SK-N-SH (cell line): ENCODE data around the gene MYO16. TPM values are rescaled to one million over a fixed set of nuclear protein-coding genes. Genes with fewer than 3 reads are reported as not detected.

ENCODE experiments used
- CTCF ChIA-PET: fragments of 300-600, 350-600 bp; formaldehyde crosslinking; extraction: SDS; loops from one replicate; lab custom pipeline; 2021; lab: Yijun Ruan, JAX
- POLR2A ChIA-PET: fragments of 350-600 bp; sonication (Branson Sonifier 250); formaldehyde crosslinking; extraction: SDS; loops from one replicate; lab custom pipeline; 2020; ENCODE audit warnings: antibody characterized with exemption, inconsistent platforms; lab: Yijun Ruan, JAX
- DNase-seq: peaks from one replicate; pipeline ENCODE4 v3.0.0; 2012
- H2AFZ ChIP-seq: fragments of 200-600 bp; sonication (generic); 2 replicates; pipeline ENCODE4 v1.8.1; 2016; ENCODE audit warnings: antibody characterized with exemption, mild to moderate bottlenecking, low read depth
- H3F3A ChIP-seq: fragments of 200-600 bp; sonication (generic); replicated peaks from 2 replicates; pipeline ENCODE3; 2016; ENCODE audit warnings: antibody characterized with exemption, mild to moderate bottlenecking; ENCODE audit not compliant: insufficient read depth
- H3K27ac ChIP-seq, 2 experiments: fragments of 200-500 bp in 1 of 2; fragments of 200-600 bp in 1 of 2; sonication (Bioruptor generic) in 1 of 2; sonication (generic), shearing (Covaris generic) in 1 of 2; 2 replicates each; pipeline versions ENCODE4 v1.5.1 to v1.6.1; 2014 to 2016; ENCODE audit warnings: low read depth in 2 of 2, inconsistent platforms in 1 of 2, low read length in 1 of 2, mild to moderate bottlenecking in 1 of 2, mixed read lengths in 1 of 2
- H3K27me3 ChIP-seq: fragments of 200-600 bp; sonication (generic), shearing (Covaris generic); 2 replicates; pipeline ENCODE4 v1.6.1; 2016; ENCODE audit warnings: mixed run types; ENCODE audit not compliant: insufficient read depth
- H3K36me3 ChIP-seq, 2 experiments: fragments of 200-500 bp in 1 of 2; fragments of 200-600 bp in 1 of 2; sonication (Bioruptor generic) in 1 of 2; sonication (generic) in 1 of 2; replicated peaks in 1 of 2; 2 replicates each; pipeline versions ENCODE3 to v1.5.1; 2014 to 2016; ENCODE audit warnings: low read length in 1 of 2, mild to moderate bottlenecking in 1 of 2; ENCODE audit not compliant: insufficient read depth in 2 of 2, control insufficient read depth in 1 of 2
- H3K4me1 ChIP-seq, 2 experiments: fragments of 200-500 bp in 1 of 2; fragments of 200-600 bp in 1 of 2; sonication (Bioruptor generic) in 1 of 2; sonication (generic), shearing (Covaris generic) in 1 of 2; 2 replicates each; pipeline versions ENCODE4 v1.5.1 to v1.6.1; 2014 to 2016; ENCODE audit warnings: low read depth in 1 of 2, low read length in 1 of 2, mixed run types in 1 of 2; ENCODE audit not compliant: insufficient read depth in 2 of 2, control insufficient read depth in 1 of 2
- H3K4me2 ChIP-seq: fragments of 200-600 bp; sonication (generic), shearing (Covaris generic); 2 replicates; pipeline ENCODE4 v1.6.1; 2017; ENCODE audit warnings: mixed run types
- H3K4me3 ChIP-seq, 2 experiments: fragments of 200-500 bp in 1 of 2; fragments of 200-600 bp in 1 of 2; sonication (Bioruptor generic) in 1 of 2; sonication (generic), shearing (Covaris generic) in 1 of 2; 2 replicates each; pipeline versions ENCODE4 v1.5.1 to v1.8.1; 2014 to 2016; ENCODE audit warnings: low read depth in 2 of 2, inconsistent platforms in 1 of 2, low read length in 1 of 2, mild to moderate bottlenecking in 1 of 2, mixed read lengths in 1 of 2, moderate library complexity in 1 of 2
- H3K79me2 ChIP-seq: fragments of 200-600 bp; sonication (generic); 2 replicates; pipeline ENCODE4 v1.8.1; 2017; ENCODE audit warnings: mild to moderate bottlenecking; ENCODE audit not compliant: insufficient read depth
- H3K9ac ChIP-seq: fragments of 200-600 bp; sonication (generic); 2 replicates; pipeline ENCODE4 v1.6.1; 2017; ENCODE audit warnings: mixed run types
- H3K9me2 ChIP-seq: fragments of 200-600 bp; sonication (generic); 2 replicates; pipeline ENCODE4 v1.6.1; 2017; ENCODE audit warnings: mixed run types
- H3K9me3 ChIP-seq: fragments of 200-600 bp; sonication (generic); 2 replicates; pipeline ENCODE4 v1.6.1; 2017; ENCODE audit warnings: mixed run types, mild to moderate bottlenecking, moderate library complexity
- H4K20me1 ChIP-seq: fragments of 200-600 bp; sonication (generic); 2 replicates; pipeline ENCODE4 v1.6.1; 2017; ENCODE audit warnings: mild to moderate bottlenecking, mixed run types; ENCODE audit not compliant: insufficient read depth
- CHD2 ChIP-seq: fragments of 150-350 bp; IDR thresholded peaks from 2 replicates; pipeline ENCODE4 v1.6.1; 2018; ENCODE audit warnings: low read length; ENCODE audit not compliant: partially characterized antibody
- FOSL2 ChIP-seq: IDR thresholded peaks from 2 replicates; pipeline ENCODE4 v1.4.0; 2012; ENCODE audit warnings: low read depth, mild to moderate bottlenecking, moderate library complexity, borderline replicate concordance
- FOXJ3 ChIP-seq: sonication (generic); formaldehyde crosslinking; IDR thresholded peaks from 2 replicates; pipeline ENCODE4 v1.5.1; 2020; ENCODE audit warnings: mild to moderate bottlenecking, missing genetic modification reagents
- FOXM1 ChIP-seq: IDR thresholded peaks from 2 replicates; pipeline ENCODE4 v1.4.0; 2012; ENCODE audit warnings: low read depth, mild to moderate bottlenecking
- GATA2 ChIP-seq: sonication (generic); formaldehyde crosslinking; IDR thresholded peaks from 2 replicates; pipeline ENCODE4 v1.5.0; 2020; ENCODE audit warnings: mild to moderate bottlenecking, missing genetic modification reagents
- MEF2A ChIP-seq: IDR thresholded peaks from 2 replicates; pipeline ENCODE4 v1.4.0; 2012; ENCODE audit warnings: low read depth, borderline replicate concordance
- NFIC ChIP-seq: IDR thresholded peaks from 2 replicates; pipeline ENCODE4 v1.4.0; 2012; ENCODE audit warnings: borderline replicate concordance
- NRF1 ChIP-seq: IDR thresholded peaks from 2 replicates; pipeline ENCODE4 v1.6.1; 2012; ENCODE audit warnings: low read depth, mild to moderate bottlenecking, low read length
- POLR2AphosphoS5 ChIP-seq: IDR thresholded peaks from 2 replicates; pipeline ENCODE4 v1.6.1; 2012; ENCODE audit warnings: low read depth, low read length
- RAD21 ChIP-seq: IDR thresholded peaks from 2 replicates; pipeline ENCODE4 v1.6.1; 2012; ENCODE audit warnings: mild to moderate bottlenecking, low read length
- RCOR1 ChIP-seq: fragments of 150-350 bp; IDR thresholded peaks from 2 replicates; pipeline ENCODE4 v1.6.1; 2017; ENCODE audit warnings: antibody characterized with exemption, low read length
- RFX5 ChIP-seq: IDR thresholded peaks from 2 replicates; pipeline ENCODE4 v1.6.1; 2012; ENCODE audit warnings: mild to moderate bottlenecking, improper control_type of control experiment, low read length
- TAF1 ChIP-seq: IDR thresholded peaks from 2 replicates; pipeline ENCODE4 v1.6.1; 2012; ENCODE audit warnings: low read depth, mild to moderate bottlenecking, low read length, moderate library complexity, borderline replicate concordance
- TCF12 ChIP-seq: IDR thresholded peaks from 2 replicates; pipeline ENCODE4 v1.4.0; 2012
- TEAD4 ChIP-seq: IDR thresholded peaks from 2 replicates; pipeline ENCODE4 v1.4.0; 2012; ENCODE audit warnings: mild to moderate bottlenecking, borderline replicate concordance; ENCODE audit not compliant: insufficient read depth
- YY1 ChIP-seq: IDR thresholded peaks from 2 replicates; pipeline ENCODE4 v1.4.0; 2012; ENCODE audit warnings: low read depth, mild to moderate bottlenecking
- WGBS: methylation state at CpG from one replicate; pipeline ENCODE4 v1.1.6; 2017; ENCODE audit warnings: low lambda C conversion rate; 5-methylcytosine and 5-hydroxymethylcytosine counted together
- polyA plus RNA-seq, 3 experiments: library from polyadenylated mRNA; depleted of rRNA; stranded (reverse); fragments of >200 nt; gene quantifications; 2 replicates each; pipeline ENCODE4 v1.2.3, GENCODE V29; 2012
- TF ChIP-seq, protein P1 (sequence below): IDR thresholded peaks from 2 replicates; pipeline ENCODE4; 2012
- TF ChIP-seq, protein P2 (sequence below): fragments of 200-600 bp; sonication (generic); IDR thresholded peaks from 2 replicates; pipeline ENCODE4 v1.6.1; 2017; ENCODE audit warnings: antibody characterized with exemption, mild to moderate bottlenecking, moderate library complexity
- TF ChIP-seq, protein P3 (sequence below): IDR thresholded peaks from 2 replicates; pipeline ENCODE4 v1.4.0; 2012; ENCODE audit warnings: low read depth, borderline replicate concordance
- TF ChIP-seq, protein P4 (sequence below): fragments of 150-350 bp; IDR thresholded peaks from 2 replicates; pipeline ENCODE4 v1.6.1; 2017; ENCODE audit warnings: antibody characterized with exemption, low read length, low read depth, borderline replicate concordance
- TF ChIP-seq, protein P5 (sequence below): fragments of 150-350 bp; IDR thresholded peaks from 2 replicates; pipeline ENCODE4 v1.6.1; 2016; ENCODE audit warnings: mild to moderate bottlenecking, low read depth, low read length

MYO16 gene
- polyA plus RNA-seq, 1 of the 3 experiments (the other 2 are of a cell fraction) = 0.07 TPM

DNA sequence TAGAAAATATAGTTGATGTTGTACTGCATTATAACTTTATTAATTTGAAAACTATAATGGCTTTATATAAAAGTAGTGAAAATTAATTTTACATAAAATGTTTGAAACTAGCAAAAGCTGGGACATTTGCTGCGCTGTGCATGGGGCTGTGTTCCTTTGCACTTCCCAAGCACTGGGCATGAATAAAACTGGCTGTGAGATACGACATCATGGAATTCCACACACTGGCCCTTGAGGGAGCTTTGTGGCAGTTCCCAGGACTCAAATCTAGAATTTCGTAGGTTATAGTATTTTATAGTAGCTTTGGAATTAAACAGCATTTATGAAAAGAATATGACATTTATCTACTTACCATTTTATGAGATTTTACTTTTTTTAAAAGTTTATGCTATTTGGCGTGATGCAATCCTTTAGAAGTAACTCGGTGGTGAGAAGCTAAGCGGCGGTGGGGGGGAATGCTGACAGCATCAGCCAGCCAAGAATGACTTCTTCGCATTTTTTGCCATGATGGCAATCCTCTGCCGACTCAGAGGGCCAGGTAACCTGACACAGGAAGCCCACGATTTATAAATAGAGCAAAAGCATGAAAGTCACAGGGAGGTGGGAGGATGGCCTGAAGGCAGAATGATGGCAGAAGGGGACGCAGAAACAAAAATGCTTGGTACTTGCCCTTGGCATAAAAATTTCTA lies 553.5 kb downstream of the MYO16 start:
- ChIA-PET CTCF (no interaction called here), POLR2A (no interaction called here)
- WGBS = 81% methylated on average over 11 of the region's 11 CpGs
- Histone ChIP-seq H3F3A (no peaks in the 10 kb centered on the region), H3K4me3 (no peak overlapping the region), H4K20me1 (no peaks in the 10 kb centered on the region), H3K9ac (no peak overlapping the region), H3K36me3 (no peaks in the 10 kb centered on the region), H3K27ac (no peak overlapping the region), H3K79me2 (no peaks in the 10 kb centered on the region), H3K9me2 (no peaks in the 10 kb centered on the region), H2AFZ (no peak overlapping the region), H3K4me2 (no peak overlapping the region), H3K9me3 (no peaks in the 10 kb centered on the region), H3K27me3 (no peaks in the 10 kb centered on the region), H3K4me1 (peaks cover 4 to 9% of the 10 kb centered on the region in 2 experiments; a peak in 3 of 4 replicates)
- no peak for DNase-seq
- TF ChIP-seq YY1 (no peak), FOSL2 (no peak), GATA2 (CRISPR knock-in tag) (no peak), POLR2AphosphoS5 (no peak), FOXJ3 (CRISPR knock-in tag) (no peak), TCF12 (no peak), NFIC (no peak), RFX5 (no peak), TEAD4 (no peak)
- TF ChIP-seq, protein P1, sequence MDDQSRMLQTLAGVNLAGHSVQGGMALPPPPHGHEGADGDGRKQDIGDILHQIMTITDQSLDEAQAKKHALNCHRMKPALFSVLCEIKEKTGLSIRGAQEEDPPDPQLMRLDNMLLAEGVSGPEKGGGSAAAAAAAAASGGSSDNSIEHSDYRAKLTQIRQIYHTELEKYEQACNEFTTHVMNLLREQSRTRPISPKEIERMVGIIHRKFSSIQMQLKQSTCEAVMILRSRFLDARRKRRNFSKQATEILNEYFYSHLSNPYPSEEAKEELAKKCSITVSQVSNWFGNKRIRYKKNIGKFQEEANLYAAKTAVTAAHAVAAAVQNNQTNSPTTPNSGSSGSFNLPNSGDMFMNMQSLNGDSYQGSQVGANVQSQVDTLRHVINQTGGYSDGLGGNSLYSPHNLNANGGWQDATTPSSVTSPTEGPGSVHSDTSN = no peak
- TF ChIP-seq, protein P2, sequence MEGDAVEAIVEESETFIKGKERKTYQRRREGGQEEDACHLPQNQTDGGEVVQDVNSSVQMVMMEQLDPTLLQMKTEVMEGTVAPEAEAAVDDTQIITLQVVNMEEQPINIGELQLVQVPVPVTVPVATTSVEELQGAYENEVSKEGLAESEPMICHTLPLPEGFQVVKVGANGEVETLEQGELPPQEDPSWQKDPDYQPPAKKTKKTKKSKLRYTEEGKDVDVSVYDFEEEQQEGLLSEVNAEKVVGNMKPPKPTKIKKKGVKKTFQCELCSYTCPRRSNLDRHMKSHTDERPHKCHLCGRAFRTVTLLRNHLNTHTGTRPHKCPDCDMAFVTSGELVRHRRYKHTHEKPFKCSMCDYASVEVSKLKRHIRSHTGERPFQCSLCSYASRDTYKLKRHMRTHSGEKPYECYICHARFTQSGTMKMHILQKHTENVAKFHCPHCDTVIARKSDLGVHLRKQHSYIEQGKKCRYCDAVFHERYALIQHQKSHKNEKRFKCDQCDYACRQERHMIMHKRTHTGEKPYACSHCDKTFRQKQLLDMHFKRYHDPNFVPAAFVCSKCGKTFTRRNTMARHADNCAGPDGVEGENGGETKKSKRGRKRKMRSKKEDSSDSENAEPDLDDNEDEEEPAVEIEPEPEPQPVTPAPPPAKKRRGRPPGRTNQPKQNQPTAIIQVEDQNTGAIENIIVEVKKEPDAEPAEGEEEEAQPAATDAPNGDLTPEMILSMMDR = no peak
- TF ChIP-seq, protein P3, sequence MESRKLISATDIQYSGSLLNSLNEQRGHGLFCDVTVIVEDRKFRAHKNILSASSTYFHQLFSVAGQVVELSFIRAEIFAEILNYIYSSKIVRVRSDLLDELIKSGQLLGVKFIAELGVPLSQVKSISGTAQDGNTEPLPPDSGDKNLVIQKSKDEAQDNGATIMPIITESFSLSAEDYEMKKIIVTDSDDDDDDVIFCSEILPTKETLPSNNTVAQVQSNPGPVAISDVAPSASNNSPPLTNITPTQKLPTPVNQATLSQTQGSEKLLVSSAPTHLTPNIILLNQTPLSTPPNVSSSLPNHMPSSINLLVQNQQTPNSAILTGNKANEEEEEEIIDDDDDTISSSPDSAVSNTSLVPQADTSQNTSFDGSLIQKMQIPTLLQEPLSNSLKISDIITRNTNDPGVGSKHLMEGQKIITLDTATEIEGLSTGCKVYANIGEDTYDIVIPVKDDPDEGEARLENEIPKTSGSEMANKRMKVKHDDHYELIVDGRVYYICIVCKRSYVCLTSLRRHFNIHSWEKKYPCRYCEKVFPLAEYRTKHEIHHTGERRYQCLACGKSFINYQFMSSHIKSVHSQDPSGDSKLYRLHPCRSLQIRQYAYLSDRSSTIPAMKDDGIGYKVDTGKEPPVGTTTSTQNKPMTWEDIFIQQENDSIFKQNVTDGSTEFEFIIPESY = no peak

DNA sequence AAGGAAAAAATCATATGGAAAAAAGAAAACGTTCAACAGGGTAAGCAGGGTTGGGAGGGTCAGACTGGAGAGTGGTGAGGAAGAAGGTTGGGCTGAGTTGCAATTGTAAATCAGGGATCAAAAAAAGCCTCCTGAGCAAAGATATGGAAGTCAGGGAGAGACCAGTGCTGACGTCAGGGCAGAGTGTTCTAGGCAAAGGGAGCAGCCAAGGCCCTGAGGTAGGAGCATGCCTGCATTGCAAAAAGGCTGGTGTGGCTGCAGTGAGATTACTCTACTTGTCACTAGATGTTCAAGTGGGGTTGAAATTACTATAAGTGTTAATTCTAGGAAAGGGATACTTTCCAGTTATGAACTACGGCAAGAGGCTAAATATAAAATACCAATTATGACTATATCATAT lies 562.0 kb downstream of the MYO16 start:
- no peak overlapping the region for H3K4me3 ChIP-seq
- no peaks in the 10 kb centered on the region for H3K9me3 ChIP-seq
- DNase-seq = no peak
- no peak overlapping the region for H3K27ac ChIP-seq
- no peaks in the 10 kb centered on the region for H3K27me3 ChIP-seq
- no peaks in the 10 kb centered on the region for H3K36me3 ChIP-seq
- H3K4me2 ChIP-seq = no peak overlapping the region
- WGBS = 79% methylated on average over 3 of the region's 3 CpGs
- H3K9me2 ChIP-seq = no peaks in the 10 kb centered on the region
- CTCF ChIA-PET = interaction anchor here (0.9 kb wide), 1 partner anchor 35 kb away, joined by 3 read pairs; no protein-coding TSS in a partner anchor
- POLR2A ChIA-PET = no interaction called here
- H4K20me1 ChIP-seq = no peaks in the 10 kb centered on the region
- peaks cover 0 to 5% of the 10 kb centered on the region in 2 experiments; a peak in 2 of 4 replicates for H3K4me1 ChIP-seq
- H3F3A ChIP-seq = no peaks in the 10 kb centered on the region
- no peak overlapping the region for H3K9ac ChIP-seq
- no peak overlapping the region for H2AFZ ChIP-seq
- no peaks in the 10 kb centered on the region for H3K79me2 ChIP-seq
- TF ChIP-seq FOSL2 (no peak), CHD2 (no peak), TAF1 (no peak), NRF1 (no peak), RCOR1 (no peak), TCF12 (no peak), FOXM1 (no peak), RFX5 (no peak), MEF2A (no peak), RAD21 (no peak), TEAD4 (no peak)
- TF ChIP-seq, protein P4, sequence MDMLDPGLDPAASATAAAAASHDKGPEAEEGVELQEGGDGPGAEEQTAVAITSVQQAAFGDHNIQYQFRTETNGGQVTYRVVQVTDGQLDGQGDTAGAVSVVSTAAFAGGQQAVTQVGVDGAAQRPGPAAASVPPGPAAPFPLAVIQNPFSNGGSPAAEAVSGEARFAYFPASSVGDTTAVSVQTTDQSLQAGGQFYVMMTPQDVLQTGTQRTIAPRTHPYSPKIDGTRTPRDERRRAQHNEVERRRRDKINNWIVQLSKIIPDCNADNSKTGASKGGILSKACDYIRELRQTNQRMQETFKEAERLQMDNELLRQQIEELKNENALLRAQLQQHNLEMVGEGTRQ = no peak
- TF ChIP-seq, protein P5, sequence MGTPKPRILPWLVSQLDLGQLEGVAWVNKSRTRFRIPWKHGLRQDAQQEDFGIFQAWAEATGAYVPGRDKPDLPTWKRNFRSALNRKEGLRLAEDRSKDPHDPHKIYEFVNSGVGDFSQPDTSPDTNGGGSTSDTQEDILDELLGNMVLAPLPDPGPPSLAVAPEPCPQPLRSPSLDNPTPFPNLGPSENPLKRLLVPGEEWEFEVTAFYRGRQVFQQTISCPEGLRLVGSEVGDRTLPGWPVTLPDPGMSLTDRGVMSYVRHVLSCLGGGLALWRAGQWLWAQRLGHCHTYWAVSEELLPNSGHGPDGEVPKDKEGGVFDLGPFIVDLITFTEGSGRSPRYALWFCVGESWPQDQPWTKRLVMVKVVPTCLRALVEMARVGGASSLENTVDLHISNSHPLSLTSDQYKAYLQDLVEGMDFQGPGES = no peak
